ENCODE results near the gene OPN3. TPM values are rescaled to one million over a fixed set of nuclear protein-coding genes. Genes with fewer than 3 reads are reported as not detected.
"Not testable (repeated sequence)": the region's sequence is repeated elsewhere in the genome, so short reads cannot be mapped to it uniquely, and the experiment has no call there.

Gene OPN3
- 10 to 100 TPM; 11.7 to 39.1 TPM for total RNA-seq

- Histone ChIP-seq H3K36me3 (no peaks in the 10 kb centered on the region), H3K27ac (peak within 1 kb of the TSS; percentile 78), H3K27me3 (no peaks in the 10 kb centered on the region), H3K4me3 (peak within 1 kb of the TSS; percentile 82), H3K9ac (ENCODE audit: low read depth in 2 of 2, low read length in 2 of 2) (peak within 1 kb of the TSS; percentile 77 to 85), H3K4me1 (no peaks in the 10 kb centered on the region), H3K9me3 (no peaks in the 10 kb centered on the region)
- TF ChIP-seq CTCF (IDR thresholded peaks at IDR 0.05), result no peak
- DNase-seq, result peak; percentile 96
- intact Hi-C loops (cut with DNase I), result no loop called here
These were observed at the start of gene OPN3, which contains the start of gene CHML for GRCh38 chr1:241640149-241640866. TSS of gene OPN3 (minus strand) at chr1:241640369. CDS start at chr1:241640254, 115 bp downstream. TSS of gene CHML (minus strand) at chr1:241640369. CDS start at chr1:241635766, 4,603 bp downstream.

- Histone ChIP-seq H3K9me3 (no peaks in the 10 kb centered on the region), H3K4me3 (no peak overlapping the region), H3K36me3 (no peaks in the 10 kb centered on the region), H3K27me3 (no peaks in the 10 kb centered on the region), H3K9ac (ENCODE audit: low read depth in 2 of 2, low read length in 2 of 2) (no peak overlapping the region), H3K4me1 (no peaks in the 10 kb centered on the region), H3K27ac (no peak overlapping the region)
- intact Hi-C loops (cut with DNase I), result no loop called here
- TF ChIP-seq CTCF (IDR thresholded peaks at IDR 0.05), result no peak
- no peak for DNase-seq
These were observed 48.8 kb upstream of the OPN3 start for GRCh38 chr1:241688940-241689368.

- no peak for DNase-seq
- no peak for TF ChIP-seq CTCF (IDR thresholded peaks at IDR 0.05)
- no peak overlapping the region for H3K9ac ChIP-seq (ENCODE audit: low read depth in 2 of 2, low read length in 2 of 2)
- H3K27me3 ChIP-seq, result no peaks in the 10 kb centered on the region
- no peak overlapping the region for H3K27ac ChIP-seq
- no peaks in the 10 kb centered on the region for H3K36me3 ChIP-seq
- H3K4me1 ChIP-seq, result no peaks in the 10 kb centered on the region
- no peak overlapping the region for H3K4me3 ChIP-seq
- intact Hi-C loops (cut with DNase I), result no loop called here
- no peaks in the 10 kb centered on the region for H3K9me3 ChIP-seq
These were observed 43.9 kb upstream of the OPN3 start for GRCh38 chr1:241684108-241684507.

- no peaks in the 10 kb centered on the region for H3K4me1 ChIP-seq
- no peak for DNase-seq
- H3K9me3 ChIP-seq, result no peaks in the 10 kb centered on the region
- H3K27ac ChIP-seq, result no peak overlapping the region
- no peaks in the 10 kb centered on the region for H3K36me3 ChIP-seq
- TF ChIP-seq CTCF (IDR thresholded peaks at IDR 0.05), result no peak
- no peak overlapping the region for H3K9ac ChIP-seq (ENCODE audit: low read depth in 2 of 2, low read length in 2 of 2)
- no peaks in the 10 kb centered on the region for H3K27me3 ChIP-seq
- intact Hi-C loops (cut with DNase I), result no loop called here
- H3K4me3 ChIP-seq, result no peak overlapping the region
These were observed 42.8 kb upstream of the OPN3 start for GRCh38 chr1:241682921-241683320.

- H3K27me3 ChIP-seq; H3K4me1 ChIP-seq; H3K9me3 ChIP-seq; DNase-seq; H3K36me3 ChIP-seq; intact Hi-C loops (cut with DNase I); H3K4me3 ChIP-seq; H3K9ac ChIP-seq (ENCODE audit: low read depth in 2 of 2, low read length in 2 of 2); H3K27ac ChIP-seq: not testable (repeated sequence)
These were observed 41.8 kb upstream of the OPN3 start for GRCh38 chr1:241681861-241682448.

GRCh38 chr1:241679961-241680360 lies 39.8 kb upstream of the OPN3 start:
- Histone ChIP-seq H3K27ac (no peak overlapping the region), H3K9ac (ENCODE audit: low read depth in 2 of 2, low read length in 2 of 2) (no peak overlapping the region), H3K4me3 (no peak overlapping the region), H3K36me3 (no peaks in the 10 kb centered on the region), H3K27me3 (no peaks in the 10 kb centered on the region), H3K9me3 (no peaks in the 10 kb centered on the region), H3K4me1 (no peaks in the 10 kb centered on the region)
- TF ChIP-seq CTCF (IDR thresholded peaks at IDR 0.05), result no peak
- no peak for DNase-seq
- intact Hi-C loops (cut with DNase I), result no loop called here
